Loucy (cell line): ENCODE measurements around the gene FLNA.
A peak's percentile ranks its signal among the peaks of the same experiment; 100 is the strongest.

Source experiments
- H2AFZ ChIP-seq: fragments of 200-600 bp; sonication (generic); 2 replicates; pipeline ENCODE4 v1.6.0; 2016; ENCODE audit warnings: antibody characterized with exemption, mild to moderate bottlenecking, low read length, moderate library complexity
- H3F3A ChIP-seq: fragments of 200-600 bp; 2 replicates; pipeline ENCODE4 v1.6.0; 2016; ENCODE audit warnings: antibody characterized with exemption, low read depth, mild to moderate bottlenecking
- H3K27me3 ChIP-seq: fragments of 200-600 bp; sonication (generic); 2 replicates; pipeline ENCODE4 v1.6.1; 2014; ENCODE audit warnings: low read length, mild to moderate bottlenecking; ENCODE audit not compliant: insufficient read depth, poor library complexity, severe bottlenecking
- H3K36me3 ChIP-seq: fragments of 200-600 bp; sonication (generic); 2 replicates; pipeline ENCODE4 v1.6.1; 2016; ENCODE audit warnings: low read length; ENCODE audit not compliant: insufficient read depth
- H3K4me1 ChIP-seq: fragments of 200-600 bp; sonication (generic); 2 replicates; pipeline ENCODE4 v1.5.1; 2014; ENCODE audit warnings: low read length, mild to moderate bottlenecking; ENCODE audit not compliant: insufficient read depth, poor library complexity, severe bottlenecking
- H3K4me2 ChIP-seq: fragments of 200-600 bp; sonication (generic); 2 replicates; pipeline ENCODE4 v1.6.0; 2014; ENCODE audit warnings: antibody characterized with exemption, low read length, low read depth, mild to moderate bottlenecking; ENCODE audit not compliant: poor library complexity, severe bottlenecking
- H3K4me3 ChIP-seq: fragments of 200-600 bp; sonication (generic); 2 replicates; pipeline ENCODE4 v1.5.1; 2014; ENCODE audit warnings: low read length, mild to moderate bottlenecking, mixed read lengths; ENCODE audit not compliant: poor library complexity, severe bottlenecking
- H3K79me2 ChIP-seq: fragments of 200-600 bp; sonication (generic); 2 replicates; pipeline ENCODE4 v1.6.1; 2014; ENCODE audit warnings: low read length; ENCODE audit not compliant: insufficient read depth
- H3K9ac ChIP-seq: fragments of 200-600 bp; sonication (generic); 2 replicates; pipeline ENCODE4 v1.6.0; 2014; ENCODE audit warnings: mild to moderate bottlenecking, low read depth, low read length, moderate library complexity; ENCODE audit not compliant: poor library complexity, severe bottlenecking
- H3K9me2 ChIP-seq: fragments of 200-600 bp; sonication (generic); replicated peaks from 2 replicates; pipeline ENCODE4 v1.6.1; 2016; ENCODE audit warnings: low read depth, low read length, mixed read lengths
- H3K9me3 ChIP-seq: fragments of 200-600 bp; sonication (generic); 2 replicates; pipeline ENCODE4 v1.6.1; 2014; ENCODE audit warnings: mild to moderate bottlenecking, antibody characterized with exemption, low read length, low read depth; ENCODE audit not compliant: insufficient read depth
- H4K20me1 ChIP-seq: fragments of 200-600 bp; sonication (generic); 2 replicates; pipeline ENCODE4 v1.6.0; 2014; ENCODE audit warnings: antibody characterized with exemption, low read length, mild to moderate bottlenecking; ENCODE audit not compliant: insufficient read depth, poor library complexity, severe bottlenecking
- EZH2phosphoT487 ChIP-seq: fragments of 200-600 bp; IDR thresholded peaks from 2 replicates; pipeline ENCODE4 v1.6.1; 2018; ENCODE audit warnings: antibody characterized with exemption, mild to moderate bottlenecking, moderate library complexity, borderline replicate concordance
- TF ChIP-seq, protein P1 (sequence below): fragments of 200-600 bp; sonication (generic); conservative IDR thresholded peaks from 2 replicates; pipeline ENCODE4 v1.5.1; 2014; ENCODE audit warnings: mild to moderate bottlenecking, antibody characterized with exemption, low read length

The FLNA gene

DNA sequence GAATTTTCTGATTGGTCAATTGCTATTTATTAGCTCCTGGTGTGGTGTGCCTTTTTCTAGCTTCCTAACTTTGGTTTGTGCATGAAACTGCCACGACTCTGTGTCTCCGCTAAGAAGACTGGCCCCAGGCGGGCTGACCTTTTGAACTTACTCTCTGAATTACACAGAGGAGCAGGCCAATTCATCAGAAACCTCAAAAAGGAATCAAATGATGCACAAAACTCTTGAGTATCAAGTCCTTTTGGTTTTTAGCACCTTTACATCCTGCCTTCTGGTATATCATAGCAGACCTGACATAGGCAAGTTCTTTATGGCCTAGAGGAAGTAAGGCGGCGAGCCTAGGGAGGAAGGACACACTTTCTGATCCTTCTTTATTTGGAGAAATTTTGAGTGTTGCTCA lies 61.3 kb downstream of the FLNA start:
- TF ChIP-seq, protein P1, sequence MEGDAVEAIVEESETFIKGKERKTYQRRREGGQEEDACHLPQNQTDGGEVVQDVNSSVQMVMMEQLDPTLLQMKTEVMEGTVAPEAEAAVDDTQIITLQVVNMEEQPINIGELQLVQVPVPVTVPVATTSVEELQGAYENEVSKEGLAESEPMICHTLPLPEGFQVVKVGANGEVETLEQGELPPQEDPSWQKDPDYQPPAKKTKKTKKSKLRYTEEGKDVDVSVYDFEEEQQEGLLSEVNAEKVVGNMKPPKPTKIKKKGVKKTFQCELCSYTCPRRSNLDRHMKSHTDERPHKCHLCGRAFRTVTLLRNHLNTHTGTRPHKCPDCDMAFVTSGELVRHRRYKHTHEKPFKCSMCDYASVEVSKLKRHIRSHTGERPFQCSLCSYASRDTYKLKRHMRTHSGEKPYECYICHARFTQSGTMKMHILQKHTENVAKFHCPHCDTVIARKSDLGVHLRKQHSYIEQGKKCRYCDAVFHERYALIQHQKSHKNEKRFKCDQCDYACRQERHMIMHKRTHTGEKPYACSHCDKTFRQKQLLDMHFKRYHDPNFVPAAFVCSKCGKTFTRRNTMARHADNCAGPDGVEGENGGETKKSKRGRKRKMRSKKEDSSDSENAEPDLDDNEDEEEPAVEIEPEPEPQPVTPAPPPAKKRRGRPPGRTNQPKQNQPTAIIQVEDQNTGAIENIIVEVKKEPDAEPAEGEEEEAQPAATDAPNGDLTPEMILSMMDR = no peak
- no peak for TF ChIP-seq EZH2phosphoT487

GRCh38 chrX:154312116-154312515 lies 62.3 kb downstream of the FLNA start:
- no peaks in the 10 kb centered on the region for H3K9me2 ChIP-seq
- H3K4me3 ChIP-seq = no peak overlapping the region
- no peak overlapping the region for H3K4me2 ChIP-seq
- H3K36me3 ChIP-seq = no peaks in the 10 kb centered on the region
- no peaks in the 10 kb centered on the region for H4K20me1 ChIP-seq
- no peak overlapping the region for H2AFZ ChIP-seq
- no peaks in the 10 kb centered on the region for H3K9me3 ChIP-seq
- no peaks in the 10 kb centered on the region for H3F3A ChIP-seq
- no peak for TF ChIP-seq EZH2phosphoT487
- TF ChIP-seq, protein P1 = no peak
- no peaks in the 10 kb centered on the region for H3K79me2 ChIP-seq
- H3K9ac ChIP-seq = no peak overlapping the region
- no peaks in the 10 kb centered on the region for H3K27me3 ChIP-seq
- peaks cover 7% of the 10 kb centered on the region for H3K4me1 ChIP-seq

More for the DNA sequence above, 61.3 kb downstream of the FLNA start:
- H3K4me1 ChIP-seq = peaks cover 7% of the 10 kb centered on the region
- no peaks in the 10 kb centered on the region for H3K9me2 ChIP-seq
- H3K36me3 ChIP-seq = no peaks in the 10 kb centered on the region
- H2AFZ ChIP-seq = peak overlapping the region; percentile 36; the same call in 1 of the 2 replicates
- H3F3A ChIP-seq = no peaks in the 10 kb centered on the region
- no peak overlapping the region for H3K4me3 ChIP-seq
- no peaks in the 10 kb centered on the region for H3K9me3 ChIP-seq
- H3K27me3 ChIP-seq = no peaks in the 10 kb centered on the region
- no peaks in the 10 kb centered on the region for H4K20me1 ChIP-seq
- no peaks in the 10 kb centered on the region for H3K79me2 ChIP-seq
- no peak overlapping the region for H3K9ac ChIP-seq
- H3K4me2 ChIP-seq = no peak overlapping the region

GRCh38 chrX:154310616-154311536 lies 63.6 kb downstream of the FLNA start:
- Histone ChIP-seq H3K4me1 (peaks cover 7% of the 10 kb centered on the region), H3K4me3 (no peak overlapping the region), H3K27me3 (no peaks in the 10 kb centered on the region), H4K20me1 (no peaks in the 10 kb centered on the region), H3K4me2 (no peak overlapping the region), H2AFZ (no peak overlapping the region), H3F3A (no peaks in the 10 kb centered on the region), H3K9me3 (no peaks in the 10 kb centered on the region), H3K9me2 (no peaks in the 10 kb centered on the region), H3K9ac (no peak overlapping the region), H3K36me3 (no peaks in the 10 kb centered on the region), H3K79me2 (no peaks in the 10 kb centered on the region)
- TF ChIP-seq EZH2phosphoT487 = no peak
- TF ChIP-seq, protein P1 = no peak
